SHP77 treated with DMSO at 0.1 percent for 48 hours (cell line): Measurements from ENCODE around the gene AQP11.
"Not testable (repeated sequence)": the region's sequence is repeated elsewhere in the genome, so short reads cannot be mapped to it uniquely, and the experiment has no call there.

Experiments
- DNase-seq: peaks from one replicate; lab custom pipeline; 2025; lab: John Stamatoyannopoulos, UW

AQP11 gene, protein sequence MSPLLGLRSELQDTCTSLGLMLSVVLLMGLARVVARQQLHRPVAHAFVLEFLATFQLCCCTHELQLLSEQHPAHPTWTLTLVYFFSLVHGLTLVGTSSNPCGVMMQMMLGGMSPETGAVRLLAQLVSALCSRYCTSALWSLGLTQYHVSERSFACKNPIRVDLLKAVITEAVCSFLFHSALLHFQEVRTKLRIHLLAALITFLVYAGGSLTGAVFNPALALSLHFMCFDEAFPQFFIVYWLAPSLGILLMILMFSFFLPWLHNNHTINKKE

DNA sequence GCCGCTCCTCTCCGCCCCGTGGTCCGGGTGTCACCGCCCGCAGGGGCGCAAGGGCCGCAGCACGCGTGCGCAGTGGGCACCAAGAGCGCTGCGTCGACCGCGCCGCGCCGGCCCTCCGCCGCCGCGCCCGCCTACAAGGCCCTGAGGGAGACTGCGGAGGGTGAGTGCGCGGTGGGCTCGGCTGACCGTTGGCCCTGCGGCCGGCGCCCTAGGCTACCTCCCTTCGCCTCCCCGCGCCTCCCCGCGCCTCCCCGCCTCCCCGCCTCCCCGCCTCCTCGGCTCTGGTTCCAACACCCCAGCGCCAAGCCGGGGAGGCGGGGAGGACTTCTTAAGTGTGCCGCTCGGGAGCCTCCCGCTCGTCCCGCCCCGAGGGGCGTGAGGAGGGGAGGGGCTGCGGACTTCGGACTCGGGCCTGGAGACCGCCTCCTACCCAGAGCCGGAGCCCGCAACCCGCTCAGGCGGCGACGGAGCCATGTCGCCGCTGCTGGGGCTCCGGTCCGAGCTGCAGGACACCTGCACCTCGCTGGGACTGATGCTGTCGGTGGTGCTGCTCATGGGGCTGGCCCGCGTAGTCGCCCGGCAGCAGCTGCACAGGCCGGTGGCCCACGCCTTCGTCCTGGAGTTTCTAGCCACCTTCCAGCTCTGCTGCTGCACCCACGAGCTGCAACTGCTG, at the start of gene AQP11:
AQP11 (plus strand) TSS at position 433 of the 673 bp plus-strand sequence; CDS start at position 473, 40 bp downstream.
- DNase-seq = peak; percentile 70

DNA sequence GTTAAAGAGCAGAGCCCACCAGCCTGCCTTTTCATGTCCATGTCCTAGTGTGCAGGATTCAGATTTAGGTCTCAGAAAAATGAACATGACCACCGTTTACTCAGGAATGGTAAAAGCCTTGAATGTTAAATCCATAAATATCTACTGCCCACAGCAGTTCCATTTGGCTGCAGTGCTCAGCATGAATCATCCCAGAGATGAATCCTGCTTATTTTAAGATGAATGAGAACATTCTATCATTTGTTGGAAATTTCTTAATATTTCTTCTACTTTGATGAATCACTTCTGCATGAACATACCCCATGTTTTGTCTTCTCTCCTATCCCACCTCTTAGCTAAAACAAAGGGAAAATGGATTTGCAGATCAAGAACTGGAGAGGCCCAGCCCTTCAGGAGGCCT, 47.5 kb upstream of the AQP11 start:
- DNase-seq = no peak

DNA sequence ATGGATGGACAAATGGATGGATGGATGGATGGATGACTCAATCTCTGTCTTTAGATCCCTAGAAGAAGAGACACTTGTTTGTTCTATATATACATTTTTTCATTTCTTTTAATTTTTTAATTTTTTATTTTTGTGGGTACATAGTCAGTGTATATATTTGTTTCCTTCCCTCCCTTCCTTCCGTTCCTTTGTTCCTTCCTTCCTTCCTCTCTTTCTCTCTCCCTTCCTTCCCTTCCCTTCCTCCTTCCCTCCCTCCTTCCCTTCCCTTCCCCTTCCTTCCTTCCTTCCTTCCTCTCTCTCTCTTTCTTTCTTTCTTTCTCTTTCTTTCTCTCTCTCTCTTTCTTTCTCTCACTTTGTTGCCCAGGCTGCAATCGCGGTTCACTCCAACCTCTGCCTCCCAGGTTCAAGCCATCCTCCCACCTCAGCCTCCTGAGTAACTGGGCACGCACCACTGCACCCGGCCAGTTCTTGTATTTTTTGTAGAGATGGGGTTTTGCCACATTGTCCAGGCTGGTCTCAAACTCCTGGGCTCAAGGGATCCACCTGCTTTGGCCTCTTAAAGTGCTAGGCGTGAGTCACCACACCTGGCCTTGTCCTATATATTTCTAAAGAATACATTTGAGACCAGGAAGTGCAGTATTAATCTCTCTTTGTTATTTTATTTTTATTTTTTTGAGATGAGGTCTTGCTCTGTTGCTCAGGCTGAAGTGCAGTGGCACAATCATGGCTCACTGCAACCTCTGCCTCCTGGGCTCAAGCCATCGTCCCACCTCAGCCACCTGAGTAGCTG, 42.5 kb upstream of the AQP11 start:
- no peak for DNase-seq

DNA sequence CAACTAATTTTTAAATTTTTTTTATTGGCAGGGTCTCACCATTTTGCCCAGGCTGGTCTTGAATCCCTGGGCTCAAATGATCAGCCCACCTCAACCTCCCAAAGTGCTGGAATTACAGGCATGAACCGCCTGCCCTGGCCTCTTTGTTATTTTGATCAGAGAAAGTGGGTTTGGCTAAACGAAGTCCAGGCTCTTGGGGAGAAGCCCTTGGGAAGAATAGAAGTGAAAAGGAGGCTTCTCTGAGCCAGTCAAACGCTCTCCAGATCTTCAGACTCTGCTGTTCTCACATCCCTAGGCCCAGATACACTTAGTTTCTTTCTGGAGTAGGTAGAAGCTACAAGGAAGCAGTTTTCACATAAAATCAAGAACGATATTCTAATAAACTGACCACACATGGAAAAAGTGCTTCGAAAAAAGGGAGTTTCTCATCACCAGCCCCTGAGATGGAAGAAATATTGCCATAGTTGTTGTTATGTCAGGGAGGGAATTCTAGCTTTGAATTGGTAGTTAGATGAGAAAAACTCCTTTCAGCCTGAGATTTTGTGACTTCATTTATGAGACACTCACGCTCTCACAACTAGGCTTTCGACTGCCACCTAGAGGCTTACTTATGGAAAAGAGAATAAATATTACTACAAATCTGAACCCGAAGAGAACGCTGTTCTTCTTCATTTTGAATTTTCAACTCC, 41.7 kb upstream of the AQP11 start:
- peak; percentile 63 for DNase-seq

DNA sequence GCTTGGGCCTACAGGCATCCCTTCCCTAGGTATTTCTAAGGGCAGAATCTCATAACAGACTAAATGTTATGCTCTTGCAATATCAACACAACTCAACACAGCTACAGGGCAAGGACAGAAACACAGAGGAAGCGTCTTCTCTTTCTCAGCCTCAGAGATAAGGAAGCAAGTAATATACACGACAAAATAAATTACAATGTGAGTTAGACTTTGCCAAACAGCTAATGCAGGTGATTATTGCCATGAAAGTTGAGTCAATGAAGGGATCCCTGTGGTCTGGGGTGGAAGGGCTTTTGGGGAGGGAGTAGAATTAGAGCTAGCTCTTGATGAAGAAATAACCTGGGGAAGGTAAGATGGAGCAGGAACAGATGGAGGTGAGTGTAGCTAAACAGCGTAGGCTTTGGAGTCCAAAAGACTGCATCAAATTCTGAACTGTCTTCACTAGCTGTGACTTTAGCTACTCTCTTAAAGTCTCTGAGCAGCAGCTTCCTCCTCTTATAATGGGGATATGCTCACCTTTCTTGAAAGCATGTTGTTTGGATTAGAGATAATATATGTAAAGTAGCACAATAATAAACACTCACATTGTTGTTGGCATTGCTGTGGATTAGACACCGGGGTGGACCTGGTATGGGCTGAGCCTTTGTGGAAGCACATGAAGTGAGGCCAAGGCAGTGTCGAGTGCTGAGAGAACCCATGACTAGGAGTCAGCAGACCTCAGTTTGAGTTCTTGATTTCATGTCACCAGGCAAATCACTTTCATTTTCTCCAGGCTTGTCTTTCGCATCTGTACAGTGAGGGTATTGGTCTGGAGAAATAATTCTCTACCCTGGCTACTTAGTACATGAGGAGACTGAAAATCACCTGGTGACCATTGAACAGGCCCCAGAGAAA, 41.0 kb upstream of the AQP11 start:
- DNase-seq = no peak

DNA sequence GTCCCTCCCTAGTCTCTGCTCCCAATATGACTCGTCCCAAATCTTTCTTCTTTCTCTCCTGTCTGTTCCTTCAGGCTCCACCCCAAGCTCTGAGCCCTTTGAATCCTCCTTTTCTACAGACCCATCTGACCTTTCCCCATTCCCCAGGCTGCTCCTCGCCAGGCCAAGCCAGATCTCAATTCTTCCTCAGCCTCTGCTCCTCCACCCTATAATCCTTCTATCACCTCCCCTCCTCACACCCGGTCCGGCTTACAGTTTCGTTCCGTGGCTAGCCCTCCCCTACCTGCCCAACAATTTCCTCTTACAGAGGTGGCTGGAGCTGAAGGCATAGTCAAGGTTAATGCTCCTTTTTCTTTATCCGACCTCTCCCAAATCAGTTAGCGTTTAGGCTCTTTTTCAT, 38.3 kb upstream of the AQP11 start:
- DNase-seq = not testable (repeated sequence)

DNA sequence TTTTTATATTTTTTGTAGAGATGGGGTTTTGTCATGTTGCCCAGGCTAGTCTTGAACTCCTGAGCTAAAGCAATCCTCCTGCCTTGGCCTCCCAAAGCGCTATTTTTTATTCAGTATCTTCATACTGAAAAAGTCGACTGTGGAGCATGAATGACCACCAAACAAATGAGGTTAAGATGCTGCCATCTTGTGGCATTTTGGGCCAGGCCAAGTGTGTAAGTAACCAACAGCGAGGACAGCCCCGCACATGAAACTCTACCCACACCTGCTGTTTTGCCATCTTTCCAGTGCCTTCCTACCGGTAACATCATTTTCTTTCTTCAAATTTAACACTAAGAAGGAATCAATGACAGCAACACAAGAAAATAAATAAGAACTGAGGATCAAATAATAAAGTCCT, 32.2 kb upstream of the AQP11 start:
- peak; percentile 18 for DNase-seq

DNA sequence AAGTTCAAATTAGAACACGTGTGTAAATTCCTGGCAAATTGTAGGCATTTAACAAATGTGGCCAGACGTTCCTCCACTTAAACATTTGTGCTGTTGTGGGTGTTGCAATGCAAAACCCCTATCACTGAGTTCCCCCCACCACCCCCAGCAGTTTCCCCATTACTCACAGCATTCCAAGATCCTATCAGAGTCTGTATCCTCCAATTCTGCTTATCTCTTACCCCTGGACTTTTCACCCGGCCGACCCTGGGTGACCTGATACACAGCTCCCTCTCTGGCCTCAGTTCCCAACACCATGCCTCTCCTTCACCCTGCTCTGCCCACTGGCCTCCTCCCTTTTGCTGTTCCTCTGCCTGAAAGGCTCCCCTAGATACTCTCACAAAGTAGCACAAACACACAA, 31.4 kb upstream of the AQP11 start:
- no peak for DNase-seq

DNA sequence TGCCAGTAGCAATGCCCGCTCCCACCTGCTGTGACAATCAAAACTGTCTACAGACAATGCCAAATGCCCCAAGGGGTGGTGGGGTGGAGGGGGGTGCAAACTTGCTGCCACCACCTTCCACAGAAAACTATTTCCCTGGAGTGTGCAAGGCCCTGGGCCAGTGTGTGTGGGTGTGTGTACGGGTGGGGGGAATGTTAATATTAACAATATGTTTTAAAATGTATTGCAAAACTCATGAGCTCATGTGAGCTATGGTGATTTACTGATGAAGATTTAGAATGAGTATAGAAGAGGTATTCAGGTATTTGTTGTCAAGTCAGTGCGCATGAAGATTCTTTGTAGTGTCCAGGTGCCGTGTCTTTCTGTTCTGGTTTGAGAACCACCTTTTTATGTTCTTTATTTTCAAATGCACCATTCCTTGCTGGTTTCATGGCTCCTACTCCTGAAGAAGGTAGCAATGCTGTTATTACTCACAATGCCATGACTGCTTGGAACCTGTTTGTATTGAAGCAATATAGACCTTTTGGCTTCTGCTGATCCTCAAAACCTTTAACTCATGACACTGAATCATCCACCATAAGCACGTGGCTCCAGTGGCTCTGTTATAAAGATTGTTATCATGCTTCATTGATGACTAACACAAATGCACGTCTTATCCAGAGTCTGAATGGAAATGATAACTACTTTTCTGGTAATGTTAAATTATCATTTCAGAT, 29.9 kb upstream of the AQP11 start:
- DNase-seq = no peak

DNA sequence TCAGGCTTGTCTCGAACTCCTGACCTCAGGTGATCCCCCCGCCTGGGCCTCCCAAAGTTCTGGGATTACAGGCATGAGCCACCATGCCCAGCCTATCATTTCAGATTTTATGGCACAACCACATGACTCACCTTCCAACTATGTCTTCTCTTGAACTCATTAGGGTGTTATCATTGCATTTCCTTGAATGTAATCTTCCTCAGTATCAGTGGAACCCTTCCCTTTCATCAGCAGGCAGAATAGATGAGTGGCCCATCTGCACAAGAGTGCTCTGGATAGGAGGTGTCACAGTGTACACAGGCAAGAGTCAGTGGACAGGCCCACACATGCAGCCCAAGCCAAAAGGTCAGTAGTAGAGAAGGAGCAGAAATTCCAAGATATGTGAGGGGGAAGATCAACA, 29.1 kb upstream of the AQP11 start:
- no peak for DNase-seq

DNA sequence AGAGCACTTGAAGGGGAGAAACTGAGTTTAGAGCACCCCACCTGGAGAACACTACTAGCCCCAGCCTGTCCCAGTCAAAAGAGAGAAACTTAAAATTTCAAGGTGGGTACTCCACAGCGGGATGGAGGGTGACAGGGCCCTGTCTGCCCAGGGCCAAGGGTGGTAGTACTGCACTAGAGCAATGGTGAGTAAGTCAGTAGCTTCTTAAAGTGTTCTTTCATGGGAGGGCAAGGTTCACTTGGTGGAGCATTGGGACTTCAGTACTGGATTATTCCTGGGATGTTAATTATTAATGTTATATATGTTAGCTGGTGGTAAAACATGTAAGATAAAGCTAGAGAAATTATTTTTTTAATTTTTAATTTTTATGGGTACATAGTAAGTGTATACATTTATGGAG, 28.5 kb upstream of the AQP11 start:
- DNase-seq = no peak

DNA sequence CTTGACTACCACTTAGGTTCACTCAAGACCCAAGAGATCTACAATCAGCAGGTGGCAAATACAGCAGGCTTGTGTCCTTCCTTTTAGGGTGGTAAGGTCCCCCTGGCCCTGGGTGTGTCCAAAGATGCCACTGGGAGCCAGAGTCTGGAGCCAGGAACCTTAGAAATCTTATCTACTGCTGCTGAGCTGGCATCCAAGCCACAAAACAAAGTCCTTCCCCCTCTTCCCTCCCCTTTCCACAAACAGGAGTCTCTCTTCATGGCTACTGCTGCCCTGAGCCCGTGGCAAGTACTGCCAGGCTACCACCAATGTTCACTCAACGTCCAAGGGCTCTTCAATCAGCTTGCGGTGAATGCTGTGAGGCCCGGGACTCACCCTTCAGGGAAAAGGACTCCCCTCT, 21.4 kb upstream of the AQP11 start:
- no peak for DNase-seq

DNA sequence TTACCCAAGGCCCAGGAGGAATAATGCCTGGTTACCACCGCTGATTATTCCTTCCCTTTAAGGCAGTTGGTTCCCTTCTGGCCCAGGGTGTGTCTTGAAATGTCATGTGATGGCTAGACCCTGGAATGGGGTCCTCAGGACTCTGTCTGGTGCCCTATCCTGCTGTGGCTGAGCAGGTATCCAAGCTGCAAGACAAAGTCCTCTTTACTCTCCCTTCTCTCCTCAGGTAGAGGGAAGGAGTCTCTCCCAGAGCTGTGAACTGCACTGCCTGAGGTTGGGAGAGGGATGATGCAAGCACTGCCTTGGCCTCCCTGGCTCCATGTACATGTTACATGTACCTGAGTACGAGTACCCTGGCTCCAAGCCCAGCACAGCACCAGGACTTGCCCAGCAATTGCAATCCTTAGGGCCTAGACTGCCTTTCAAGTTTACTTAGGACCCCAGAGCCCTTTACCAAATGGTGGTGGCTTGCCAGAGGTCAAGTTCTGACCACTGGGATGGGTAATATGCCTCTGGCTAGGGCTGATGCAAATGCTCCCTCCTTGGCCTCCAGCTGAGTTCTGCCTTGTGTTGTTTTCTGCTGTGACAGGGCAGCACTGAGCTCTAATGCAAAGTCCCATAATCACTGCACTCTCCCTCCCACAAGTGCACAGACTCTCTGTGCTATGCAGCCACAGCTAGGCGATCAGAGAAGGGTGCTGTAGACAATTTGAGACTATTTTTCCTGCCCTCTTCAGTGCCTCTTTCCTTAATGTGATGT, 20.7 kb upstream of the AQP11 start:
- DNase-seq = no peak

DNA sequence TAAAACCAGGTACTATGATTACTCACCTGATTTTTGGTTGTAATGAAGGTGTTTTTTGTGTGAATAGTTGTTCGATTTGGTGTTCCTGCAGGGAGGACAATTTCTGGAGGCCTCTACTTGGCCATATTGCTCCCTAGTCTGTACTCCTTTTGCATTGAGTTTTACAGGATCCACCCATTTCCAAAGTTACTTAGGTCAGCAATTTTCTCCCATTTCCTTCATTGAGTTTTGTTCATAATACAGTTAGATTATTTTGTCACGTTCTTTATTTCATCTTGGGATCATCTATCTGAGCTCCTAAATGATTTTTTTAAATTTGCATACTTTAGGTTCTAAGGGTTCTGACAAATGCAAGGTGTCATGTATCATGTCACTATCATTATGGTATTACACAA, 20.1 kb upstream of the AQP11 start:
- DNase-seq = no peak

DNA sequence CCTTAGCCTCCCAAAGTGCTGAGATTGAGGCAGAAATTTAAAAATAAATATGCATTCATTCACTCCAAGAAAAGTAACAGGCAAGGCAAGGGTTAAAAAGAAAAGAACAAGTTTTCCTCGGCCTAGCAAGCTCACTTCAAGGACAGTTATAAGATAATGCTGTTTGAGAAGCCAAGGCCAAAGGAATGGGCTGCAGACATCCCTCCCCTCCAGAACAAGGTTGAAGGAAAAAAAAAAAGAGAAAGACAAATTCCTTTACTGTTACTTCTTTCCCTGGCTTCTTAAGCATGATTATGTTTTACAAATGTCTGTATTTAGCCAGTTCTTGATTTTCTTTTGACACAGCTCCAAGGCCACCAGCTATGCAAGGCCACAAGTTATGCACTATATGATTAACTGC, 18.9 kb upstream of the AQP11 start:
- not testable (repeated sequence) for DNase-seq

DNA sequence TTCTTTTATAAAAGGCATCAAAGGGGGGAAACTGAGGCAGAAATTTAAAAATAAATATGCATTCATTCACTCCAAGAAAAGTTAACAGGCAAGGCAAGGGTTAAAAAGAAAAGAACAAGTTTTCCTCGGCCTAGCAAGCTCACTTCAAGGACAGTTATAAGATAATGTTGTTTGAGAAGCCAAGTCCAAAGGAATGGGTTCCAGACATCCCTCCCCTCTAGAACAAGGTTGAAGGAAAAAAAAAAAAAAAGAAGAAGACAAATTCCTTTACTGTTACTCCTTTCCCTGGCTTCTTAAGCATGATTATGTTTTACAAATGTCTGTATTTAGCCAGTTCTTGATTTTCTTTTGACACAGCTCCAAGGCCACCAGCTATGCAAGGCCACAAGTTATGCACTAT, 14.3 kb upstream of the AQP11 start:
- not testable (repeated sequence) for DNase-seq

DNA sequence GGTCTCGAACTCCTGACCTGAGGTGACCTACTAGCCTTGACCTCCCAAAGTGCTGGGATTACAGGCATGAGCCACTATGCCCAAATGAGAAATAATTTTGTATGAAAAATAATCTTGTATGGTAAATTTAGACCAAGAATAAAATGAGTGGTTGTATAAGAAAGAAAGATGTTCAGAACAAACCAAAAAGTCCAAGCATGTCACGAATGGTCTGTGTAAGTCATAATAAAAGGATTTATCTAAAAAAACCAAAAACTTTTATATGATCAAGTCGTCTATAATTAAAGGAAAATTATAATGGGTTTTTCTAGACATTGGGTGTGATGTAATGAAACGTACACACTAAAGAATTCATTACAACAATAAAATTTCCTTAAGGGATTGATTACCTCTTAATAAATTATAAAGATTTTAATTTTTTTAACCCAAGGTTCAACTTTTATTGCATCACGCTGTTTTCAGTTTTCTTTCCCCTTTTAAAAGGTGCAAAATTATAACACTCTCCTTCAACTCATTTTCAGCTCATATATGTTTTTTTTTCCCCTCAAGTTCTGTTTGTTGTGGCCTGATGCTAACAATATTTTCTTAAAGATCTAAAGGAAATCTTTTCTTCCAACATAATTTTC, 8.9 kb upstream of the AQP11 start:
- DNase-seq = no peak

DNA sequence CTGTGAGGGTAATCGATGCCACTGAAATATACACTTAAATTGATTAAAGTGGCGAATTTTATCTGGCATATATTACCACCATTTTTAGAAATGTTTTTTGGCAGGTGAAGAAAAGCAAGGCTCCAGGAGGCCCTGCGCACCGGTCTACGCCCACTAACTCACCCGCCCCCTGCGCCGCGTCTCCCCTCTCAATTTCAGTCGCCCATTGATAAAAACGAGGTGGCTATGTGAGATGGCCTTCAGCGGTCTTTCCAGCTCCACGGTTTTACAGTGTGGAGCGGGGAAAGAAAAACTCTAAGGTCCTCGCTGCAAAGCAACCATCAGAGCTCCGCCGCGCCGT, 602 bp upstream of the AQP11 start:
- no peak for DNase-seq

DNA sequence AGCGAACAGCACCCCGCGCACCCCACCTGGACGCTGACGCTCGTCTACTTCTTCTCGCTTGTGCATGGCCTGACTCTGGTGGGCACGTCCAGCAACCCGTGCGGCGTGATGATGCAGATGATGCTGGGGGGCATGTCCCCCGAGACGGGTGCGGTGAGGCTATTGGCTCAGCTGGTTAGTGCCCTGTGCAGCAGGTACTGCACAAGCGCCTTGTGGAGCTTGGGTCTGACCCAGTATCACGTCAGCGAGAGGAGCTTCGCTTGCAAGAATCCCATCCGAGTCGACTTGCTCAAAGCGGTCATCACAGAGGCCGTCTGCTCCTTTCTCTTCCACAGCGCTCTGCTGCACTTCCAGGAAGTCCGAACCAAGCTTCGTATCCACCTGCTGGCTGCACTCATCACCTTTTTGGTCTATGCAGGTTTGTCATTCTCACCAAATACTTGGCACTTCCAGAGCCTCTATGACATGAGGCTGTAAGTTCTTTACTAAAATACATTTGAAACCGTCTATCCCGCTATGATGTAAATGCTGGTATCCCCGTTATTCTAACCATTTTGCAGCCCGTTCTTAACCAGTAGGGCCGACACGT, 535 bp downstream of the AQP11 start:
- DNase-seq = no peak
